HepG2 (cell line): ENCODE data around the gene KAT2A. TPM values are rescaled to one million over a fixed set of nuclear protein-coding genes. Genes with fewer than 3 reads are reported as not detected.

Experiments
- CBFB ChIP-seq: sonication (generic); formaldehyde crosslinking; IDR thresholded peaks from 2 replicates; pipeline ENCODE4 v1.4.0; 2020; ENCODE audit warnings: missing genetic modification reagents
- FOXA3 ChIP-seq: IDR thresholded peaks from 2 replicates; pipeline ENCODE4 v1.6.1; 2016; ENCODE audit warnings: missing genetic modification reagents, missing compliant biosample characterization
- FOXK2 ChIP-seq: fragments of 450-650 bp; IDR thresholded peaks from 2 replicates; pipeline ENCODE4 v1.6.1; 2016
- KDM5A ChIP-seq: fragments of 200-600 bp; sonication (generic); IDR thresholded peaks from 2 replicates; pipeline ENCODE4 v1.7.0; 2018; ENCODE audit warnings: antibody characterized with exemption, mild to moderate bottlenecking, low read length, borderline replicate concordance
- RCOR2 ChIP-seq: IDR thresholded peaks from 2 replicates; pipeline ENCODE4 v1.6.1; 2016; ENCODE audit warnings: missing biosample characterization, missing genetic modification reagents
- TEAD3 ChIP-seq: optimal IDR thresholded peaks from 2 replicates; pipeline ENCODE3; 2016; ENCODE audit warnings: borderline replicate concordance
- TIGD3 ChIP-seq: sonication (generic); formaldehyde crosslinking; IDR thresholded peaks from 2 replicates; pipeline ENCODE4 v1.5.1; 2020; ENCODE audit warnings: mild to moderate bottlenecking, missing genetic modification reagents, borderline replicate concordance
- ZNF280B ChIP-seq: sonication (generic); formaldehyde crosslinking; IDR thresholded peaks from 2 replicates; pipeline ENCODE4 v1.5.0; 2020; ENCODE audit warnings: missing genetic modification reagents, mild to moderate bottlenecking, borderline replicate concordance
- polyA plus RNA-seq, 8 experiments: library from polyadenylated mRNA; depleted of rRNA in 3 of 8; stranded (reverse) in 7 of 8; unstranded in 1 of 8; fragments of >200 nt; fragmentation: Illumina TruSeq in 4 of 8; extraction: Trizol in 4 of 8; gene quantifications; 2 replicates each; pipeline versions ENCODE4 v1.2.1 to v1.2.3, GENCODE V29; 2011 to 2016; ENCODE audit warnings: low read depth in 4 of 8, missing spikeins in 1 of 8, mixed read lengths in 1 of 8; ENCODE audit not compliant: insufficient read depth in 1 of 8
- total RNA-seq, 5 experiments: library from RNA; depleted of rRNA; stranded (reverse); fragments of >200 nt; fragmentation: Illumina TruSeq; extraction: Trizol; gene quantifications; 2 replicates each; pipeline ENCODE4 v1.2.3, GENCODE V29; 2016; ENCODE audit warnings: low read depth in 1 of 5

Gene KAT2A
- total and polyA plus RNA-seq, 2 of the 13 experiments (the other 11 are each of a cell fraction or from before 2014, with no cell fraction given), result 29.1 to 90.4 TPM

GRCh38 chr17:42101513-42102292, 19.5 kb downstream of the KAT2A start (continued):
- TF ChIP-seq ZNF280B (CRISPR knock-in tag) (peak; percentile 42; the same call in 1 of the 2 replicates), CBFB (peak; percentile 51; the same call in 1 of the 2 replicates), TIGD3 (no peak), FOXK2 (no peak), RCOR2 (CRISPR knock-in tag) (0 out of 2 replicates have a peak, but pooled peaks have one; percentile 28), FOXA3 (CRISPR knock-in tag) (peak; percentile 19; the same call in 1 of the 2 replicates), KDM5A (no peak), TEAD3 (CRISPR knock-in tag) (peak; percentile 60)
